Kidney epithelial cell (primary cell): ENCODE data around the gene ANKRD45. TPM values are rescaled to one million over a fixed set of nuclear protein-coding genes. Genes with fewer than 3 reads are reported as not detected.
"Not testable (repeated sequence)": the region's sequence is repeated elsewhere in the genome, so short reads cannot be mapped to it uniquely, and the experiment has no call there.

Experiments
- DNase-seq: peaks from one replicate; pipeline ENCODE4 v3.0.0-alpha.2; 2010; ENCODE audit warnings: low read depth
- H3K27me3 ChIP-seq: 2 replicates; pipeline ENCODE4 v1.6.0; 2011; ENCODE audit warnings: low read length; ENCODE audit not compliant: control insufficient read depth, insufficient read depth
- H3K36me3 ChIP-seq: 2 replicates; pipeline ENCODE4 v1.5.1; 2011; ENCODE audit warnings: low read length; ENCODE audit not compliant: control insufficient read depth, insufficient read depth
- H3K4me3 ChIP-seq: 2 replicates; pipeline ENCODE4 v1.5.1; 2011; ENCODE audit warnings: low read depth, mild to moderate bottlenecking, control low read depth, low read length
- total RNA-seq: library from RNA; depleted of rRNA; stranded (reverse); fragments of >200 nt; gene quantifications from 2 replicates; pipeline ENCODE4 v1.2.3, GENCODE V29; 2015
- TF ChIP-seq, protein P1 (sequence below): IDR thresholded peaks from 2 replicates; pipeline ENCODE4 v1.5.1; 2011; ENCODE audit warnings: mild to moderate bottlenecking, moderate library complexity, low read length, control low read depth, inconsistent platforms; ENCODE audit not compliant: insufficient read depth, poor library complexity, severe bottlenecking

ANKRD45 gene
- total RNA-seq, 1 donor from 2014 or later = 0.67 TPM

DNA sequence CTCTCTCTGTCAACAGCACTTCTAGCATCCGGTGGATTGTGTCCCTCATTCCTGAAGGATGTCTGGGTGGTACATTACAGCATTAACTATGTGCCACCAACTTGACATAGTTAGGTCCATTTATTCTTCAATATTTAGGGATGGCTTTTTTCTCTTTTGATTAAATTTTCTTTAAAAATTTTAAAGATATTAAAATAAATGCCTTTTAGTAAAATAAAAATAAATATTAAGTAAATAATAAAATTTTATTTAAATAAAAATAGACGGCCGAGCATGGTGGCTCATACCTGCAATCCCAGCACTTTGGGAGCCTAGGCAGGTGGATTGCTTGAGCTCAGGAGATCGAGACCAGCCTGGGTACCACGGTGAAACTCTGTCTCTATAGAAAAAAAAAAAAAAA, 35.5 kb upstream of the ANKRD45 start:
- H3K4me3 ChIP-seq = no peak overlapping the region
- no peaks in the 10 kb centered on the region for H3K36me3 ChIP-seq
- peaks cover 3% of the 10 kb centered on the region for H3K27me3 ChIP-seq
- TF ChIP-seq, protein P1, sequence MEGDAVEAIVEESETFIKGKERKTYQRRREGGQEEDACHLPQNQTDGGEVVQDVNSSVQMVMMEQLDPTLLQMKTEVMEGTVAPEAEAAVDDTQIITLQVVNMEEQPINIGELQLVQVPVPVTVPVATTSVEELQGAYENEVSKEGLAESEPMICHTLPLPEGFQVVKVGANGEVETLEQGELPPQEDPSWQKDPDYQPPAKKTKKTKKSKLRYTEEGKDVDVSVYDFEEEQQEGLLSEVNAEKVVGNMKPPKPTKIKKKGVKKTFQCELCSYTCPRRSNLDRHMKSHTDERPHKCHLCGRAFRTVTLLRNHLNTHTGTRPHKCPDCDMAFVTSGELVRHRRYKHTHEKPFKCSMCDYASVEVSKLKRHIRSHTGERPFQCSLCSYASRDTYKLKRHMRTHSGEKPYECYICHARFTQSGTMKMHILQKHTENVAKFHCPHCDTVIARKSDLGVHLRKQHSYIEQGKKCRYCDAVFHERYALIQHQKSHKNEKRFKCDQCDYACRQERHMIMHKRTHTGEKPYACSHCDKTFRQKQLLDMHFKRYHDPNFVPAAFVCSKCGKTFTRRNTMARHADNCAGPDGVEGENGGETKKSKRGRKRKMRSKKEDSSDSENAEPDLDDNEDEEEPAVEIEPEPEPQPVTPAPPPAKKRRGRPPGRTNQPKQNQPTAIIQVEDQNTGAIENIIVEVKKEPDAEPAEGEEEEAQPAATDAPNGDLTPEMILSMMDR = no peak
- DNase-seq = no peak

DNA sequence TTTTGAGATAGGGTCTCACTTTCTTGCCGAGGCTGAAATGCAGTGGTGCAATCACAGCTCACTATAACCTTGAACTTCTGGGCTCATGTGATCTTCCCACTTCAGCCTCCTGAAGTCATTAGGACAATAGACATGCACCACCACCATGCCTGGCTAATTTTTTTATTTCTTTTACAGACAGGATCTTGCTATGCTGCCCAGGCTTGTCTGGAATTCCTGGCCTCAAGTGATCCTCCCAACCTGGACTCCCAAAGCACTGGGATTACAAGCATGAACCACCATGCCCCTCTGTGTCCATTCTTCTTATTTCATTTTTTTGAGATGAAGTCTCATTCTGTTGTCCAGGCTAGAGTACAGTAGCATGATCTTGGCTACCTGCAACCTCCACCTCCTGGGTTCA, 33.1 kb upstream of the ANKRD45 start:
- no peaks in the 10 kb centered on the region for H3K36me3 ChIP-seq
- H3K27me3 ChIP-seq = no peaks in the 10 kb centered on the region
- TF ChIP-seq, protein P1 = no peak
- DNase-seq = no peak
- H3K4me3 ChIP-seq = no peak overlapping the region

DNA sequence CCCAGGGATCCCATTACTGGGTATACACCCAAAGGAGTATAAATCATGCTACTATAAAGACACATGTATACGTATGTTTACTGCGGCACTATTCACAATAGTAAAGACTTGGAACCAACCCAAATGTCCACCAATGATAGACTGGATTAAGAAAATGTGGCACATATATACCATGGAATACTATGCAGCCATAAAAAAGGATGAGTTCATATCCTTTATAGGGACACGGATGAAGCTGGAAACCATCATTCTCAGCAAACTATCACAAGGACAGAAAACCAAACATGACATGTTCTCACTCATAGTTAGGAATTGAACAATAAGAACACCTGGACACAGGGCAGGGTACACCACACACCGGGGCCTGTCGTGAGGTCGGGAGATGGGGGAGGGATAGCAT, 31.6 kb upstream of the ANKRD45 start:
- H3K36me3 ChIP-seq, DNase-seq, H3K27me3 ChIP-seq, H3K4me3 ChIP-seq: not testable (repeated sequence)

DNA sequence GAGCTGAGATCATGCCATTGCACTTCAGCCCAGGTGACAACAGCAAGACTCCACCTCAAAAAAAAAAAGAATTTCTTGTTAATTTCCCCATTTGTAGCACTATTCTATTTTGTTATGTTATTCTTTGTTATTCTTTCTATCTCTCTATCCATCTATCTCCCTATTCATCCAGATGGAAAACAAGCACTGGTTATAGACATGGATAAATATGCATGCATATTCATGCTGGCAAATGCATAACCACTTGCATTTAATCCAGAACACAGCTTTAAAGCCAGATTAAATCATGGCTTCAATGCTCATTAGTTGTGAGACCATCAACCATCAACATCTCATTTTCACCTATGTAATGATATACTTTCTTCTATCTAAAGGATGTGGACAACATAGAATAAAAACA, 23.6 kb upstream of the ANKRD45 start:
- DNase-seq = no peak
- Histone ChIP-seq H3K27me3 (no peaks in the 10 kb centered on the region), H3K36me3 (no peaks in the 10 kb centered on the region), H3K4me3 (no peak overlapping the region)
- TF ChIP-seq, protein P1 = no peak

DNA sequence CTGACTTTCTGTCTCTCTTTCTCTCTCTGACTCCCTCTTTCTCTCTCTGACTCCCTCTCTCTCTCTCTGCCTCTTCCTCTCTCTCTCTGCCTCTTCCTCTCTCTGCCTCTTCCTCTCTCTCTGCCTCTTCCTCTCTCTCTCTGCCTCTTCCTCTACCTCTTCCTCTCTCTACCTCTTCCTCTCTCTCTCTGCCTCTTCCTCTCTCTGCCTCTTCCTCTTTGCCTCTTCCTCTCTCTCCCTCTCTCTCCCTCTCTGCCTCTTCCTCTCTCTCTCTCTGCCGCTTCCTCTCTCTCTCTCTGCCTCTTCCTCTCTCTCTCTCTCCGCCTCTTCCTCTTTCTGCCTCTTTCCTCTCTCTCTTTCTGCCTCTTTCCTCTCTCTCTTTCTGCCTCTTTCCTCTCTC, 18.6 kb upstream of the ANKRD45 start:
- Histone ChIP-seq H3K27me3 (no peaks in the 10 kb centered on the region), H3K4me3 (no peak overlapping the region), H3K36me3 (no peaks in the 10 kb centered on the region)
- DNase-seq = no peak
- TF ChIP-seq, protein P1 = no peak

DNA sequence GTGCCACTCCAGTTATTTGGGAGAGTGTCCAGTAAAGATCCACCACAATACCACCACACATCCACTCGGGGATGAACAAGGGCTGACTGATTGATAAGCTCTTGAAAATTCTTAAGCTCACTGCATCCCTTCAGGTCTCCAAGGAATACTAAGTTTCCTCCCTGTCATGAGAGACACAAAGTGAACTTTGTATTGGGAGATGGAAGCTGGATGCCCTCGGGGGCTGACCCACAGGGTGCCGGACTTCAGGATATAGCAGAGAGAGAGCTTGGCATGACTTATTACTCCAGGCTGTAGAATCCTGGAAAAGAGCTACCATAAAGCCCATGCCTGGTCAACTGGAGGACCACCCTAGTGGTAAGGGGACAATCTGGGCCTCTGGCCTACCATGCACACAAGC, 15.5 kb upstream of the ANKRD45 start:
- H3K27me3 ChIP-seq, H3K36me3 ChIP-seq, H3K4me3 ChIP-seq, DNase-seq: not testable (repeated sequence)

DNA sequence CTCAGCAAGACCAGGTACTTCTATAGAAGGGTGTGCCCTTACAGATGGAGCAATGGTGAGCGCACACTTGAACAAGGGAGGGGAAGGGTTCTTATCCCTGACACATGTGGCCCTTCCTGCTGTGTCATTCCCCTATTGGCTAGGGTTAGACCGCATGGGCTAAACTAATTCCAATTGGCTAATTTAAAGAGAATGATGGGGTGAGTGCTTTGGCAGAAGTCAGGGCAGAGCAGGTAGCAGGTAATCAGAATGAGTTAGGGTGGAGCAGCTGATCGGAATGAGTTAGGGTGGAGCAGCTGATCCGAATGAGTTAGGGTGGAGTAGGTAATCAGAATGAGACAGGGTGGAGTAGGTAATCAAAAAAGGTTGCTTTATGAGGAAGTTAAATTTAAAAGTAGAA, 14.2 kb upstream of the ANKRD45 start:
- not testable (repeated sequence) for DNase-seq, H3K27me3 ChIP-seq, H3K4me3 ChIP-seq, H3K36me3 ChIP-seq
